Loucy (cell line): ENCODE results near the gene WWOX.

ENCODE experiments used
- CTCF ChIP-seq: fragments of 200-600 bp; sonication (generic); conservative IDR thresholded peaks from 2 replicates; pipeline ENCODE4 v1.5.1; 2014; ENCODE audit warnings: mild to moderate bottlenecking, antibody characterized with exemption, low read length
- EZH2phosphoT487 ChIP-seq: fragments of 200-600 bp; IDR thresholded peaks from 2 replicates; pipeline ENCODE4 v1.6.1; 2018; ENCODE audit warnings: antibody characterized with exemption, mild to moderate bottlenecking, moderate library complexity, borderline replicate concordance

GRCh38 chr16:78749745-78750268, 650.4 kb downstream of the WWOX start:
- TF ChIP-seq CTCF (no peak), EZH2phosphoT487 (no peak)
